ENCODE data around the gene SLC13A5. TPM values are rescaled to one million over a fixed set of nuclear protein-coding genes. Genes with fewer than 3 reads are reported as not detected.

Gene SLC13A5
- total RNA-seq, 4 donors from 2014 or later: not detected

DNA sequence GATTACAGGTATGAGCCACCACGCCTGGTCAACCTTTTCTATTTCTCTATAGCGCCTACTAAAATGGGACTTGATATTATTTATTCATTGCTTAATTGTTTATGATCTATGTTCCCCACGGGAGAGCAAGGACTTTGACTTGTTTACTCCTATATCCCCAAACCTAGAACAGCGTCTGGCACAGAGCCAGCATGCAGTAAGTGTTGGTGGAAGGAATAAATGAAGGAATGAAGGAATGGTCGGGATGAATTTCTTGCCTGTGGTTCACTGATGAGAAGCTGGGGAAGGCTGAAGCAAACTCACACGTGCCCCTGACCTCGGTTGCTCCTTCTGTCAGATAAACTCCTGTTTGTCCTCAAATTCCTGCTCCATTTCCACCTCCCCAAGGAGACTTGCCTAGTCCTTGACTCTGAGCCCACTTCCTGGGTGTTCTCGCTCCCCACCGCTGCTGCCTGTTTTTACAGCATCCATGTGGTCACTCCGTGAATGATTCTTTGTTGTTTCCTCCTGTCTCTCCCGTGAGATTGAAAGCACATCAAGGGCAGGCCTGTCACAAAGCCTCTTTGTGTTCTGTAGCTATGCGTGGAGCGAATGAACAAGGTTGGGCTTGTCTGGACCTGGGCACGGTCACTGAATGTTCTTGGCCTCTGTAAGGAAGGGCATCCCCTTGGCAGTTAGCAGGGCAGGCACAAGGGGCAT, 44.3 kb downstream of the SLC13A5 start:
- TF ChIP-seq, protein P1, sequence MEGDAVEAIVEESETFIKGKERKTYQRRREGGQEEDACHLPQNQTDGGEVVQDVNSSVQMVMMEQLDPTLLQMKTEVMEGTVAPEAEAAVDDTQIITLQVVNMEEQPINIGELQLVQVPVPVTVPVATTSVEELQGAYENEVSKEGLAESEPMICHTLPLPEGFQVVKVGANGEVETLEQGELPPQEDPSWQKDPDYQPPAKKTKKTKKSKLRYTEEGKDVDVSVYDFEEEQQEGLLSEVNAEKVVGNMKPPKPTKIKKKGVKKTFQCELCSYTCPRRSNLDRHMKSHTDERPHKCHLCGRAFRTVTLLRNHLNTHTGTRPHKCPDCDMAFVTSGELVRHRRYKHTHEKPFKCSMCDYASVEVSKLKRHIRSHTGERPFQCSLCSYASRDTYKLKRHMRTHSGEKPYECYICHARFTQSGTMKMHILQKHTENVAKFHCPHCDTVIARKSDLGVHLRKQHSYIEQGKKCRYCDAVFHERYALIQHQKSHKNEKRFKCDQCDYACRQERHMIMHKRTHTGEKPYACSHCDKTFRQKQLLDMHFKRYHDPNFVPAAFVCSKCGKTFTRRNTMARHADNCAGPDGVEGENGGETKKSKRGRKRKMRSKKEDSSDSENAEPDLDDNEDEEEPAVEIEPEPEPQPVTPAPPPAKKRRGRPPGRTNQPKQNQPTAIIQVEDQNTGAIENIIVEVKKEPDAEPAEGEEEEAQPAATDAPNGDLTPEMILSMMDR (IDR thresholded peaks at IDR 0.05; ENCODE audit: low read depth): no peak

DNA sequence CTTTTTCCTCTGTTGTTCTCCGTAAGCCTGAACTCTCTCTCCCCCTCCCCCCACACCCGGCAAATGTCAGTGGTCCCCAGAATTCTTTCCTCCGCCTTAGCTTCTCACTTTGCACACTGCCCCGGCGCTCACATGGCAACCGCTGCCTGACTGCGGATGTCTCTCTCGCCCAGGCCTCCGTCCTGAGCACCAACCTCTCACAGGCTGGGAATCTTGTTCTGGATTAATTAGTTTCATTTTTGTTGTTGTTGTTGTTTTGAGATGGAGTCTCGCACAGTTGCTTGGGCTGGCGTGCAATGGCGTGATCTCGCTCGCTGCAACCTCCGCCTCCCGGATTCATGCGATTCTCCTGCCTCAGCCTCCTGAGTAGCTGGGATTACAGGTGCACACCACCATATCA, 45.0 kb downstream of the SLC13A5 start:
- TF ChIP-seq, protein P1 (IDR thresholded peaks at IDR 0.05; ENCODE audit: low read depth): no peak

DNA sequence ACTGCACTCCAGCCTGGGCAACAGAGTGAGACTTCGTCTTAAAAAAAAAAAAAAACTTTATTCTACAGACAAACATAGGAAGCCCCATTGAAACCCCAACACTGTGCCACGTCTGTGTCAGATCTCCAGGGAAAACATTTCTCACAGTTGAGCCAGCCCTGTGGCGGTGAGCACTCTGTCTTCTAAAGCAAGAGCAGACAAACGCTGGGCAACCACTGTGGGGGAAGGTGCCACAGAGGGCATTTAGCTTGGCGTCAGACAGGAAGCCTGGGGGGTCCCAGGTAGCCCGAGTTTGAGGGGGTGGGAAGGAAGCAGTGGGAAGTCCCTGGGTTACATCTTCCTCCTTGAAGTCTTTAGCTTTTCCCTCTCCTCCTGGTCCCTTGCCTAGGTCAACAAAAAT, 45.7 kb downstream of the SLC13A5 start:
- TF ChIP-seq, protein P1 (IDR thresholded peaks at IDR 0.05; ENCODE audit: low read depth): no peak

DNA sequence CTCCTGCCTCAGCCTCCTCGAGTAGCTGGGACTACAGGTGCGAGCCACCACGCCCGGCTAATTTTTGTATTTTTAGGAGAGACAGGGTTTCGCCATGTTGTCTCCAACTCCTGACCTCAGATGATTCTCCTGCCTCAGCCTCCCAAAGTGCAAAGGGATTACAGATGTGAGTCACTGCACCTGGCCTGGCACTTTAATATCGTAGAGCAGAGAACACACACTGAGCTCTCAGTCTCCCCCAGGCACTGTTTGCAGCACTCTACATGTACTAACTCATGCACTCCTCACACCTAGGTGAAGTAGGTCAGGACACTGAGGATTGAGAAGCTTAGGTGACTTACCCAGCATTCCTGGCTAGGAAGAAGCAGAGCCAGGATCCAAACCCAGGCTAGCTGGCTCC, 46.6 kb downstream of the SLC13A5 start:
- TF ChIP-seq, protein P1 (IDR thresholded peaks at IDR 0.05; ENCODE audit: low read depth): no peak

DNA sequence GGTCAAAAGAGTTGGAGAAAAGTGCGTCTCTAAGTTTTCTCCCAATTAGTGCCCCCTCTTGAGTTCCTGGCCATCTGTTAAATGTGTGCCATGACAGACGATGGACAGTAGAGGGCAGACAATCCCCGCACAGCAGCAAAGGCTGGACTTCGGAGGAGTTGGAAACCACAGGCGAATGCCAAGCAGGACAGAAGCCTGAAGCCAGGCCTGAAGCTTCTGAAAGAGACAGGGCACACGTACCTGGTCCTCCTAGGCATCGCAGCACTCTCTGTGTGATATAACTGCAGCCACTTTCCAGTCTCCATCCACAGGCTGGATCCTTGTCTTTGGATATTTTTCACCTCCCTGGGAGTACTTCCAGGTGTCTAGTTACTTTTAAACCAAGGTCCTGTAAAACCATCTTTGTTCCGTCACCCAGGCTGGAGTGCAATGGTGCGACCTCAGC, 47.1 kb downstream of the SLC13A5 start:
- TF ChIP-seq, protein P1 (IDR thresholded peaks at IDR 0.05; ENCODE audit: low read depth): no peak

DNA sequence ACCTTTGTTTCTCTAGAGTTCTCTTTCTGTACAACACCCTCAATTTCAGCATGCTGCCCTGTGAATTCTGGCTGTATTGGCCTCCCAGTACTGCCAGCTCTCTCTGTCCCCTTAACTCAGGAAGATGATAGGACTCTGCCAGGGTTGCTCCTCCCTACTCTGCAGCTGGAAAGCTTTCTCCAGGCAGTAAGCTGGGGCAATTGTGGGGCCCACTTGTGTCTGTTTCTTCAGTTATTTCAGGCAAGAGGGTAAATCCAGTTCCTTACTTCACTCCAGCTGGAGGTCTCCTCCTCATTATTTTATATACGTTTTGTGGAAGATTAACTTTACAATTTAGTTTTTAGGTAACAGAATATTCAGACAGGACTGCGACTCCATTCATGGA, 51.7 kb downstream of the SLC13A5 start:
- TF ChIP-seq, protein P1 (IDR thresholded peaks at IDR 0.05; ENCODE audit: low read depth): no peak

DNA sequence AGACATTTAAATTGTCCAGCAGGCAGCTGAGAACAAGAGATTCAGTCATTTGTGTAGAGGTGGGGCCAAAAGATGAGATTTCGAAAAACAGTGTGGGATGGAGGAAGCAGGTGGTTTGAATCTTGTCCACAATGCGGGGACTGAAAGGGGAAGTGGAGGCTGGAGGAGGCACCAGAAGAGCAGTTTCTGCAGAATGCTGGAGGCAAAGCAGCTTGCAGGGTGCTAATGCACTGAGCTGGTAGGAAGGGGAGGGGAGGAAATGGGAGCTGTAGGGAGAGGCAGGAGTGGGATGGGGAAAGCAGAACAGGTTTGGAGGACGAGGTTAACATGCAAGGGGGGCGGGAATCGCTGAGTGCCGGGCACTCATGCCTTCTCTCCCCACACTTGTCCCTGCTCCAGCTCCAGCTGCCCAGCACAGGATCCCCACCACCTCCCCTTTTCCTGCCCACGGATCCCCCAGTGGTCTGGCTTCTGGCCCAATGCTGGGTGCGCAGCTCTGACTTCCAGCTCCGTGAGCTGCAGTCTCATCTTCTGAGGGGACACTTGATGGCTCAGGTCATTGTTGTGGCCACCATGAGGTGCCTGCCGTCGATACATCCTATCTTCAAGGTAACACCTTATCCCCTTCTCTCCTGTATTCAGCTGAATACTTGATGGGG, 52.2 kb downstream of the SLC13A5 start:
- TF ChIP-seq, protein P1 (IDR thresholded peaks at IDR 0.05; ENCODE audit: low read depth): no peak
